PC-3 (cell line): Measurements from ENCODE around the gene OR4K17. TPM values are rescaled to one million over a fixed set of nuclear protein-coding genes. Genes with fewer than 3 reads are reported as not detected.
"Not testable (repeated sequence)": the region's sequence is repeated elsewhere in the genome, so short reads cannot be mapped to it uniquely, and the experiment has no call there.

Experiments used
- ATAC-seq: fragments of 200-7000 bp; cut with Tn5 transposase; 2 replicates; pipeline ENCODE4 v1.9.1; 2020; ENCODE audit warnings: mild to moderate bottlenecking, moderate library complexity
- Bru-seq: library from RNA; stranded (reverse); fragments of 400-500 nt; gene quantifications from one replicate; lab custom pipeline; 2021; lab: Mats Ljungman, UMichigan
- BruChase-seq, 2 experiments: library from RNA; stranded (reverse); fragments of 400-500 nt; gene quantifications; one replicate each; lab custom pipeline; 2021; lab: Mats Ljungman, UMichigan
- BruUV-seq: library from RNA; stranded (reverse); fragments of 400-500 nt; replicated peaks from 2 replicates; lab custom pipeline; 2021; lab: Mats Ljungman, UMichigan
- CTCF ChIA-PET: fragments of 300-600 bp; sonication (Branson Sonifier 250); formaldehyde crosslinking; loops from one replicate; lab custom pipeline; 2022; ENCODE audit warnings: antibody characterized with exemption; lab: Charles Lee
- POLR2A ChIA-PET: fragments of 300-600 bp; sonication (Branson Sonifier 250); formaldehyde crosslinking; loops from one replicate; lab custom pipeline; 2022; ENCODE audit warnings: antibody characterized with exemption; ENCODE audit not compliant: unreplicated experiment; lab: Charles Lee
- DNase-seq: peaks from one replicate; pipeline ENCODE4 v3.0.0-alpha.2; 2015
- H2AFZ ChIP-seq: fragments of 300-600 bp; sonication (generic); 2 replicates; pipeline ENCODE4 v1.6.0; 2016; ENCODE audit warnings: antibody characterized with exemption, low read length
- H3F3A ChIP-seq: fragments of 300-600 bp; sonication (generic); one replicate; pipeline ENCODE4 v1.6.0; 2017; ENCODE audit warnings: antibody characterized with exemption, low read length, control low read depth, mild to moderate bottlenecking; ENCODE audit not compliant: unreplicated experiment
- H3K27ac ChIP-seq: fragments of 300-600 bp; sonication (generic); 2 replicates; pipeline ENCODE4 v1.5.1; 2016; ENCODE audit warnings: mild to moderate bottlenecking, low read length
- H3K27me3 ChIP-seq: fragments of 300-600 bp; sonication (generic); 2 replicates; pipeline ENCODE4 v1.6.1; 2016; ENCODE audit warnings: low read length, mixed read lengths
- H3K36me3 ChIP-seq: fragments of 300-600 bp; sonication (generic); 2 replicates; pipeline ENCODE4 v1.6.1; 2016; ENCODE audit warnings: low read depth, mixed run types, low read length, mixed read lengths
- H3K4me1 ChIP-seq: fragments of 300-600 bp; sonication (generic); 2 replicates; pipeline ENCODE4 v1.5.1; 2016; ENCODE audit warnings: low read length; ENCODE audit not compliant: insufficient read depth
- H3K4me2 ChIP-seq: fragments of 300-600 bp; sonication (generic); 2 replicates; pipeline ENCODE4 v1.6.0; 2016; ENCODE audit warnings: low read length
- H3K4me3 ChIP-seq: fragments of 300-600 bp; sonication (generic); 2 replicates; pipeline ENCODE4 v1.5.1; 2016; ENCODE audit warnings: mild to moderate bottlenecking, low read length, mixed read lengths
- H3K79me2 ChIP-seq: fragments of 300-600 bp; sonication (generic); 2 replicates; pipeline ENCODE4 v1.6.1; 2017; ENCODE audit warnings: low read length, mixed read lengths
- H3K9ac ChIP-seq: fragments of 300-600 bp; sonication (generic); 2 replicates; pipeline ENCODE4 v1.6.0; 2016; ENCODE audit warnings: mild to moderate bottlenecking, low read length
- H3K9me2 ChIP-seq: fragments of 300-600 bp; sonication (generic); replicated peaks from 2 replicates; pipeline ENCODE4 v1.6.1; 2016; ENCODE audit warnings: mixed run types, low read length, mixed read lengths
- H3K9me3 ChIP-seq: fragments of 300-600 bp; sonication (generic); 2 replicates; pipeline ENCODE4 v1.6.1; 2016; ENCODE audit warnings: low read length, mixed read lengths
- H4K20me1 ChIP-seq: fragments of 300-600 bp; sonication (generic); 2 replicates; pipeline ENCODE4 v1.6.1; 2016; ENCODE audit warnings: low read length, mixed read lengths
- EZH2 ChIP-seq: fragments of 300-600 bp; sonication (generic); IDR thresholded peaks from one replicate; pipeline ENCODE4 v1.6.1; 2017; ENCODE audit warnings: antibody characterized with exemption, mild to moderate bottlenecking, low read length; ENCODE audit not compliant: unreplicated experiment
- EZH2phosphoT487 ChIP-seq: fragments of 300-600 bp; sonication (generic); IDR thresholded peaks from 2 replicates; pipeline ENCODE4 v1.6.1; 2018; ENCODE audit warnings: mild to moderate bottlenecking, antibody characterized with exemption, low read length, borderline replicate concordance
- intact Hi-C: fragments of 100-400 bp; cut with micrococcal nuclease; formaldehyde crosslinking; loops from 2 replicates; pipeline ENCODE4 v1.9.0; 2023
- long read RNA-seq: library from polyadenylated mRNA; unstranded; transcript quantifications from one replicate; pipeline ENCODE4 v2.0.0, GENCODE V29; 2021; ENCODE audit not compliant: unreplicated experiment
- total RNA-seq: library from RNA; depleted of rRNA; stranded (reverse); fragments of >200 nt; gene quantifications from 2 replicates; pipeline ENCODE4 v1.2.3, GENCODE V29; 2014; rRNA removed
- TF ChIP-seq, protein P1 (sequence below): fragments of 300-600 bp; sonication (generic); conservative IDR thresholded peaks from 2 replicates; pipeline ENCODE4 v1.5.1; 2017; ENCODE audit warnings: antibody characterized with exemption, low read depth, mild to moderate bottlenecking, low read length

The OR4K17 gene, protein sequence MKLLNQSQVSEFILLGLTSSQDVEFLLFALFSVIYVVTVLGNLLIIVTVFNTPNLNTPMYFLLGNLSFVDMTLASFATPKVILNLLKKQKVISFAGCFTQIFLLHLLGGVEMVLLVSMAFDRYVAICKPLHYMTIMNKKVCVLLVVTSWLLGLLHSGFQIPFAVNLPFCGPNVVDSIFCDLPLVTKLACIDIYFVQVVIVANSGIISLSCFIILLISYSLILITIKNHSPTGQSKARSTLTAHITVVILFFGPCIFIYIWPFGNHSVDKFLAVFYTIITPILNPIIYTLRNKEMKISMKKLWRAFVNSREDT
- total RNA-seq (not detected in 2 replicates), Bru-seq, nascent RNA (not detected), BruChase-seq, experiment 1, labeled RNA remaining after a 6-hour chase (not detected), BruChase-seq, experiment 2, labeled RNA remaining after a 2-hour chase (not detected)
- long read RNA-seq, result 0 reads

DNA sequence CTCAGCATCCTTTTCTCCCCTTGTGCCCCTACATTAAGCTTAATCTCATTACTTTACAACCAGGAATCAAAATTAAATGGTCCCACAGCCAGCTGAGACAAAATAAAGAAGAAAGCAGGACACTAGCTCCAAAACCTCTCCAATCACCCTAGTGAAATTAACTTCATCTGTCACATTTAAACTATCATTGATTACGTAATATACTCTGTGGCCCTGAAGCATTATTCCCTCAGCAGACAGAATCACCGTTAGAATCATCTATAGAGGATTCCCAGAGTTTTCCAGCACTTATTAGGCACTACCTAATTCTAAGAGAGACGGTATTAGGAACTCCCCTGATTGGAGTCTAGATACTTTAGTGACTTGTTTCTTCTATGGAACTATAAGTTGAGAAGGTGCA, at the start of gene OR4K17:
OR4K17 (plus strand) TSS at position 302 of the 400 bp plus-strand sequence. CDS start 6,761 bp downstream, outside the sequence.
- POLR2A ChIA-PET, result no interaction called here
- no peaks in the 10 kb centered on the region for H3F3A ChIP-seq
- no peaks in the 10 kb centered on the region for H3K36me3 ChIP-seq
- no peaks in the 10 kb centered on the region for H3K9me3 ChIP-seq
- DNase-seq (no peak), ATAC-seq (no peak)
- H3K4me1 ChIP-seq, result no peaks in the 10 kb centered on the region
- no peaks in the 10 kb centered on the region for H3K27me3 ChIP-seq
- no peak within 1 kb of the TSS for H3K4me3 ChIP-seq
- H3K9me2 ChIP-seq, result no peaks in the 10 kb centered on the region
- H3K9ac ChIP-seq, result no peak within 1 kb of the TSS
- H2AFZ ChIP-seq, result no peak within 1 kb of the TSS
- H4K20me1 ChIP-seq, result no peaks in the 10 kb centered on the region
- CTCF ChIA-PET, result no interaction called here
- BruUV-seq, result no TSS peak
- no peak within 1 kb of the TSS for H3K27ac ChIP-seq
- H3K79me2 ChIP-seq, result no peaks in the 10 kb centered on the region
- intact Hi-C loops, result no loop called here
- no peak within 1 kb of the TSS for H3K4me2 ChIP-seq
- no peak for TF ChIP-seq EZH2
- TF ChIP-seq, protein P1, sequence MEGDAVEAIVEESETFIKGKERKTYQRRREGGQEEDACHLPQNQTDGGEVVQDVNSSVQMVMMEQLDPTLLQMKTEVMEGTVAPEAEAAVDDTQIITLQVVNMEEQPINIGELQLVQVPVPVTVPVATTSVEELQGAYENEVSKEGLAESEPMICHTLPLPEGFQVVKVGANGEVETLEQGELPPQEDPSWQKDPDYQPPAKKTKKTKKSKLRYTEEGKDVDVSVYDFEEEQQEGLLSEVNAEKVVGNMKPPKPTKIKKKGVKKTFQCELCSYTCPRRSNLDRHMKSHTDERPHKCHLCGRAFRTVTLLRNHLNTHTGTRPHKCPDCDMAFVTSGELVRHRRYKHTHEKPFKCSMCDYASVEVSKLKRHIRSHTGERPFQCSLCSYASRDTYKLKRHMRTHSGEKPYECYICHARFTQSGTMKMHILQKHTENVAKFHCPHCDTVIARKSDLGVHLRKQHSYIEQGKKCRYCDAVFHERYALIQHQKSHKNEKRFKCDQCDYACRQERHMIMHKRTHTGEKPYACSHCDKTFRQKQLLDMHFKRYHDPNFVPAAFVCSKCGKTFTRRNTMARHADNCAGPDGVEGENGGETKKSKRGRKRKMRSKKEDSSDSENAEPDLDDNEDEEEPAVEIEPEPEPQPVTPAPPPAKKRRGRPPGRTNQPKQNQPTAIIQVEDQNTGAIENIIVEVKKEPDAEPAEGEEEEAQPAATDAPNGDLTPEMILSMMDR, result no peak
- TF ChIP-seq EZH2phosphoT487, result no peak

- Histone ChIP-seq H3K36me3 (no peaks in the 10 kb centered on the region), H3K4me2 (no peak overlapping the region), H3K27ac (no peak overlapping the region), H3K9me3 (no peaks in the 10 kb centered on the region), H3K27me3 (no peaks in the 10 kb centered on the region), H3K9me2 (no peaks in the 10 kb centered on the region), H3K4me1 (no peaks in the 10 kb centered on the region), H3K79me2 (no peaks in the 10 kb centered on the region), H3F3A (no peaks in the 10 kb centered on the region), H4K20me1 (no peaks in the 10 kb centered on the region), H3K9ac (no peak overlapping the region), H3K4me3 (no peak overlapping the region), H2AFZ (no peak overlapping the region)
- POLR2A ChIA-PET, result no interaction called here
- TF ChIP-seq EZH2 (no peak), EZH2phosphoT487 (no peak)
- TF ChIP-seq, protein P1, result no peak
- intact Hi-C loops, result no loop called here
- CTCF ChIA-PET, result no interaction called here
- DNase-seq (no peak), ATAC-seq (no peak)
- BruUV-seq, result no TSS peak
These were observed 18.5 kb upstream of the OR4K17 start for GRCh38 chr14:20092050-20092449.

DNA sequence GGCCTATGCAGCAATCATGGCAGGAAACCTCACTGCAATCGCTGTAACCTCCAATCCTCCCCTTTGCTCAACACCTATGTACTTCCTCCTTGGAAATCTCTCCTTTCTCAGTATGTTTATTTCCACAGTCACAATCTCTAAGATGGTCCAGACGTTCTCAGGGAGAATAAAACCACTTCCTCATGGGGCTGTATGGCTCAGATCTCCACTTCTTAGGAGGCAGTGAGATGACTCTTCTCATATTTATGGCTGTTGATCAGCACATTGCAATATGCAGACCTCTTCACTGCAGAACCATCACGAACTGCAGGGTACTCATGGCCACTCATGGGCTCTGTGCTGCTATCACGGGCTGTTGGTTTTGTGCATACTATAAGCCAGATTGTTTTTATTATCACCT, 17.1 kb upstream of the OR4K17 start:
- intact Hi-C loops, result no loop called here
- ChIA-PET POLR2A (no interaction called here), CTCF (no interaction called here)
- Histone ChIP-seq H3K4me1 (no peaks in the 10 kb centered on the region), H3K36me3 (no peaks in the 10 kb centered on the region), H3K9me2 (no peaks in the 10 kb centered on the region), H4K20me1 (no peaks in the 10 kb centered on the region), H2AFZ (no peak overlapping the region), H3K4me3 (no peak overlapping the region), H3K9me3 (no peaks in the 10 kb centered on the region), H3K27ac (no peak overlapping the region), H3F3A (no peaks in the 10 kb centered on the region), H3K27me3 (no peaks in the 10 kb centered on the region), H3K4me2 (no peak overlapping the region), H3K79me2 (no peaks in the 10 kb centered on the region), H3K9ac (no peak overlapping the region)
- ATAC-seq (no peak), DNase-seq (no peak)
- no peak for TF ChIP-seq EZH2
- TF ChIP-seq, protein P1, result no peak
- no peak for TF ChIP-seq EZH2phosphoT487
- no TSS peak for BruUV-seq

DNA sequence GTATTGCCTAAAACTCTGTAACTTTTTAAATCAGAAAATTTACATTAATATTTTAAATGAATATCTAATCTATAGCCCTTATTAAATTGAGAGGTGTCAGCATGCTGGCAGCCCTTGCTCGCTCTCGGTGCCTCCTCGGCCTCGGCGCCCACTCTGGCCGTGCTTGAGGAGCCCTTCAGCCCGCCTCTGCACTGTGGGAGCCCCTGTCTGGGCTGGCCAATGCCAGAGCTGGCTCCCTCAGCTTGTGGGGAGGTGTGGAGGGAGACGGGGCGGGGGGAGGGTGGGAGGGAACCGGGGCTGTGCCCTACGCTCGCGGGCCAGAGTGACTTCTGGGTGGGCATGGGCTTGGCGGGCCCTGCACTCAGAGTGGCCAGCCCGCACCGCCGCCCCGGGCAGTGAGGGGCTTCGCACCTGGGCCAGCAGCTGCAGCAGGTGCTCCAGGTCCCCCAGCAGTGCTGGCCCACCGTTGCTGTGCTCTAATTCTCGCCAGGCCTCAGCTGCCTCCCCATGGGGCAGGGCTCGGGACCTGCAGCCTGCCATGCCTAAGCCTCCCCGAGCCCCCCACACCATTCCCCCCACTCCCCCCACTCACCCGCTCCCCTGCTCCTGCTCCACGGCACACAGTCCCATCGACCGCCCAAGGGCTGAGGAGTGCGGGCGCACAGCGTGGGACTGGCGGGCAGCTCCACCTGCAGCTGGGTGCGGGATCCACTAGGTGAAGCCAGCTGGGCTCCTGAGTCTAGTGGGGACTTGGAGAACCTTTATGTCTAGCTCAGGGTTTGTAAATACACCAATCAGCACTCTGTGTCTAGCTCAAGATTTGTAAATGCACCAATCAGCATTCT, 11.4 kb upstream of the OR4K17 start:
- H3K4me1 ChIP-seq, H3K9ac ChIP-seq, intact Hi-C loops, H3K9me2 ChIP-seq, BruUV-seq, H3K36me3 ChIP-seq, ATAC-seq, H3K27me3 ChIP-seq, POLR2A ChIA-PET, H3K4me2 ChIP-seq, H3K79me2 ChIP-seq, H3K9me3 ChIP-seq, CTCF ChIA-PET, H3K27ac ChIP-seq, H3F3A ChIP-seq, H3K4me3 ChIP-seq, H4K20me1 ChIP-seq, H2AFZ ChIP-seq, DNase-seq: not testable (repeated sequence)
